HG03066 (cell line): ENCODE data around the gene RSRC2.
"Not testable (repeated sequence)": the region's sequence is repeated elsewhere in the genome, so short reads cannot be mapped to it uniquely, and the experiment has no call there.

Experiments used
- ATAC-seq: cut with Tn5 transposase; IDR thresholded peaks from one replicate; pipeline ENCODE4 v1.9.1; 2021; ENCODE audit warnings: low read depth; ENCODE audit not compliant: unreplicated experiment

RSRC2 gene

DNA sequence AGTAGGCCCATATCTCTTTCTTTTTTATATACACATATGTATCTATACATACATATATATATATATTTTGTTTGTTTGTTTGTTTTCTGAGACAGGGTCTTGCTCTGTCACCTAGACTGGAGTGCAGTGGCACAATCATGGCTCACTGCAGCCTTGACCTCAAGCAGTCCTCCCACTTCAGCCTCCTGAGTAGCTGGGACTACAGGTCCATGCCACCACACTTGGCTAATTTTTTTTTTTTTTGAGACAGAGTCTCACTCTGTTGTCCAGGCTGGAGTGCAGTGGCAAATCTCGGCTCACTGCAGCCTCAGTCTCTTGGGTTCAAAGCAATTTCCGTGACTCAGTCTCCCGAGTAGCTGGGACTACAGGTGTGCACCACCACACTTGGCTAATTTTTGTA, 38.9 kb downstream of the RSRC2 start:
- ATAC-seq, result not testable (repeated sequence)

DNA sequence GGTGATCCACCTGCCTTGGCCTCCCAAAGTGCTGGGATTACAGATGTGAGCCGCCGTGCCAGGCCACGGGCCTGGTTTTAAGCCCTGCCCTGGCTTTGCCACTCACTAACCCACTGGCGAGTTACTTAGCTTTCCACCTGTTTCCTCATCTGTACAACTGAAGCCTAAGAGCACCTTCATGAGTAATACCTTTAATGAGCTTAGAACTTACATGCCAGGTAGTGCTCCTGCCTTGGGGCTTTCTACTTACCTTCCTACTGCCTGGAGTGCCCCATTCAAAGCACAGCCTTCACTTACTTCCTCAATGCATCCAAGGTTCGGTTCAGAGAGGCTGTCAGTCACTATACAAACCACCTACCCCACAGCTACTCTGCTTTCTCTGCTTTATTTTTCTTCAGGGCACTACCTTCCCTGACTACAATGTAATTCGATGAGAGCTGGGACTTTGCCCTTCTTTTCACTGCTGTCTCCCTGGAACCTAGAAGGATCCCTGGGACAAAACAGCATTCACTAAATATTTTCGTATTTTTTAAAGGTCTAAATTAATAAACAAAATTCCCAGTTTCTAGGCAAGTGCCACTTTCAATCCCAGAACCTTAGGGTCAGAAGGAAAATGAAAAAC, 39.8 kb downstream of the RSRC2 start:
- ATAC-seq, result no peak

DNA sequence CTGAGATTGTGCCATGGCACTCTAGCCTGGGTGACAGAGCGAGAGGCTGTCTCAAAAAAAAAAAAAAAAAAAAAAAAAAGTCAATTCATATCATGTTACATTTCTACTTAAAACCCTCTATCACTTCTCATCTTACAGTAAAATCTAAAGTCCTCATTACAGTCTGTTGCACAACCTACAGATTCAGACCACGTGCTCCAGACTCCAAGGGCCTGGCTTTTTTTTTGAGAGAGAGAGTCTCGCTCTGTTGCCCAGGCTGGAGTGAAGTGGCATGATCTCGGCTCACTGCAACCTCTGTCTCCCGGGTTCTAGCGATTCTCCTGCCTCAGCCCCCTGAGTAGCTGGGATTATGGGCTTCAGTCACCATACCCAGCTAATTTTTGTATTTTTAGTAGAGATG, 40.4 kb downstream of the RSRC2 start:
- ATAC-seq, result not testable (repeated sequence)

GRCh38 chr12:122484385-122484784, 42.4 kb downstream of the RSRC2 start:
- ATAC-seq, result not testable (repeated sequence)

GRCh38 chr12:122483969-122484368, 42.8 kb downstream of the RSRC2 start:
- ATAC-seq, result no peak

- ATAC-seq, result no peak
These were observed 44.9 kb downstream of the RSRC2 start for GRCh38 chr12:122481861-122482260.

- ATAC-seq, result no peak
These were observed 46.0 kb downstream of the RSRC2 start for GRCh38 chr12:122480753-122481152.

GRCh38 chr12:122474324-122474716, 52.4 kb downstream of the RSRC2 start:
- no peak for ATAC-seq

DNA sequence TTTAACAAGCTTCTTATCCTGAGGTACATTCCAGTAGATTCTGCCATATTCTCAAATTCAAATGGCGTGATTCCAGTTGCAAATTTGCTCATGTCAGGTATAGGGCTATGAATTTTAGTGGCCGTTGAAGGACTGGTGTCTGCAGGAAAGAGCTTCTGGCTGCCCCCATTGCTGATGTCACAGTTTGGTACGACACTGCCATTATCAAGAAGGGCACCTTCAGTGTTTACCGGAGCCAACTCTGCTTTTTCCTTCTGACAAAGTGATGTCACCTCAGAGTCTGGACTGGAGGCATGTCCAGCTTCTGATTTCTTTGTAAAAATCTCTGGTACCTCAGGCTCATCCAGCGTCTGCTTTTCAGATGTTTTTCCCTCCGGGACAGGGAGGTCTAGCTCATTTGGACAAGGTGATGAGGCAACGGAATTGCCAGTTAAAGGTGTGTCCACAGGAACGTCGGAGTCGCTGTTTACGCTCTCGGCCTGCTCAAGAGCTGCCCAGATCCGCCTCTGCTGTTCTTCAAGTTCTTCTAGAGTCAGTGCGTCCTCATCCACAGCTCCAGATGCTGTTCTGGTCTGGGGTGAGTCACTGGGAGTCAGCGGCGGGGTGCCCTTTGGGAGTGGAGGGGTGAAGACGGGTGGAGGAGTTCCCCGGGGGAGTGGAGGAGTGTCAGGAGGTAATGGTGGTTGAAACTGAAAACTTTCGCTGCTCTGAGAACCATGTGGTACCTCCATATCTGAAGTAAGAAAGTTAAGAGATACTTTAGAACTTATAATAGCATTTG, 53.0 kb downstream of the RSRC2 start:
- peak; percentile 48 for ATAC-seq

- ATAC-seq, result no peak
These were observed 55.2 kb downstream of the RSRC2 start for GRCh38 chr12:122471324-122472226.

GRCh38 chr12:122470576-122470975, 56.2 kb downstream of the RSRC2 start:
- ATAC-seq, result not testable (repeated sequence)

GRCh38 chr12:122469856-122470255, 56.9 kb downstream of the RSRC2 start:
- not testable (repeated sequence) for ATAC-seq

DNA sequence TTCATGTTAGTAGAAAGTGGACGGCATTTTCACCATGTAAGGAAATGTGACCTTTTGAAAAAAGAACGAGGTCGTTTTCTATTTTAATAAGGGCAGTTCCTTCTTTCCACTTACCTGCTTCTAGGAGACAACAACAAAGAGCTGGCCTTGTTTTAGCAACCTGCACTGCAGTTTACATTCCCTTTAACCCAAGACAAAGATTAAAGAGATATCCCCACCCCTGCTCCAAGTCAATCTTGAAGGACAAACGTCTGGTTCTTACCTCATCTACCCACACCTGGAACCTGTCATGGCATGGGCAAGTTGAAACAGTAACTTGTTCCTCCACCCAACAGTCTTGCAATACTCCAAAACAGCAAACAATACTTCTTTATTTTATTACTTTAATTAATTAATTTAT, 58.8 kb downstream of the RSRC2 start:
- ATAC-seq, result no peak

DNA sequence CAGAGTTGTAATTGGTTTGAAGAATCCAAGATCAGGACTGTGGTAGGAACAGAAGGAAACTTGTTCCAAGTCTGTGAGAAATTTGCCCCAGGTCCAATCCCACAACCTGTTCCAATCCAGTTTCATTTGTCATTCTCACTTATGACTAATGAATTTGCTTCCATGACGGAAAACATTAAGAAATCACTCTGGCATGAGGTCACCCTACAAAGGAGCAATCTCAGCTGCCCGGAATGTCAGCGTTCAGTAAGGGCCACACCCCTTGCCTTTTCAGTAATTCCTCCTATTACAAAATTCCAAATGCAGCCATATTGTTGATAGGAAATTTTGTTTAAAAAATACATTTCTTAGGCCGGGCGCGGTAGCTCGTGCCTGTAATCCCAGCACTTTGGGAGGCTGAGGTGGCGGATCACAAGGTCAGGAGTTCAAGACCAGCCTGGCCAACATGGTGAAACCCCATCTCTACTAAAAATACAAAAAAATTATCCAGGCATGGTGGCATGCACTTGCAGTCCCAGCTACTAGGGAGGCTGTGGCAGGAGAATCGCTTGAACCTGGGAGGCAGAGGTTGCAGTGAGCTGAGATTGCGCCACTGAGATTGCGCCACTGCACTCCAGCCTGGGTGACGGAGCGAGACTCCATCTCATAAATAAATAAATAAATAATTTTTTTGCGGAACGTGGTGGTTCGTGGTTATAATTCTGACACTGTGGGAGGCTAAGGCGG, 62.3 kb downstream of the RSRC2 start:
- ATAC-seq, result not testable (repeated sequence)

DNA sequence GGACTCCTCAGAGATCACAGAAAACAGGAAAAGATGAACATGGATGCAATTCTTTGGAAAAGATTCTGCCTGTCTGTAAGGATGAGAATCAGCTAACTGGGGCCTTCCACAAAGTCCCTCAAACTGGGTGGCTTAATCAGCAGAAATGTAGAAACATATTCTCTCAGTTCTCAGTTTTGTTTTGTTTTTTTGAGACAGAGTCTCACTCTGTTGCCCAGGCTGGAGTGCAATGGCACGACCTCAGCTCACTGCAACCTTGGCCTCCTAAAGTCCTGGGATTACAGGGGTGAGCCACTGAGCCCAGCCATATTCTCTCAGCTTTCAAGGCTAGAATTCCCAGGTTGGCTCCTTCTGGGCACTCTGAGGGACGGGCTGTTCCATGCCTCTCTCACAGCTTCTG, 66.1 kb downstream of the RSRC2 start:
- no peak for ATAC-seq

GRCh38 chr12:122460061-122460460, 66.7 kb downstream of the RSRC2 start:
- ATAC-seq, result no peak

DNA sequence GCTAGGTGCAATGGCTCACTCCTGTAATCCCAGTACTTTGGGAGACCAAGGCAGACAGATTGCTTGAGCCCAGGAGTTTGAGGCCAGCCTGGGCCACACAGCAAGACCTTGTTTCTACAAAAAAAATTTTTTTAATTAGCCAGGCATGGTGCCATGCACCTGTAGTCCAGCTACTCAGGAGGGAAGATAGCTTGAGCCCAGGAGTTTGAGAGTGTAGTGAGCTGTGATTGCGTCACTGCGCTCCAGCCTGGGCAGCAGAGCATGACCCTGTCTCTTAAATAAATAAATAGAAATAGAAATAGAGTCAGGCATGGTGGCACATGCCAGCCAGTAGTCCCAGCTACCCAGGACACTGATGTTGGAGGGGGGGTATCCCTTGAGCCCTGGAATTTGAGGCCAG, 67.5 kb downstream of the RSRC2 start:
- no peak for ATAC-seq

DNA sequence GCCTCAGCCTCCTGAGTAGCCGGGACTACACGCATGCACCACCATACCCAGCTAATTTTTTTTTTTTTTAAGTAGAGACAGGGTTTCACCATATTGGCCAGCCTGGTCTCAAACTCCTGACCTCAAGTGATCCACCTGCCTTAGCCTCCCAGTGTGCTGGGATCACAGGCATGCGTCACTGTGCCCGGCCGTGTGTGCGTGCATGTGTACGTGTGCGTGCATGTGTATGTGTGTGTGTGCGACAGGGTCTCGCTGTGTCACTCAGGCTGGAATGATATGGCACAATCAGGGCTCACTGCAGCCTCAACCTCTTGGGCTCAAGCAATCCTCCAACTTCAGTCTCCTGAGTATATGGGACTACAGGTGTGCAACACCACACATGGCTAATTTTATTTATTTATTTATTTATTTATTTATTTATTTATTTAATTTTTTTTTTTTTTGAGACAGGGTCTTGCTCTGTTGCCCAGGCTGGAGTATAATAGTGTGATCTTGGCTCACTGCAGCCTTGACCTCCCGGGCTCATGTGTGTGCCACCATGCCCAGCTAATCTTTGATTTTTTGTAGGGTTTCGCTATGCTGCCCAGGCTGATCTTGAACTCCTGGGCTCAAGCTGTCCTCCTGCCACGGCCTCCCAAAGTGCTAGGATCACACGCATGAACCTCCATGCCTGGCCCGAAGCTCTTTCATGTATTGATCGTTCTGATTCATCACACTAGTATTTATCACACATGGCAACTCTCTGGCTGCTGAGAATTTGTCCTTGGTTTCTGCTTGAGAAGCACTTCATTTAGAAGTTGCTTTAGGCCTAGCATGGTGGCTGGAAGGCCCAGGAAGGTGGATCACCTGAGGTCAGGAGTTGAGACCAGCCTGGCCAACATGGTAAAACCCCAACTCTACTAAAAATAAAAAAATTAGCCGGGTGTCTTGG, 68.4 kb downstream of the RSRC2 start:
- no peak for ATAC-seq

DNA sequence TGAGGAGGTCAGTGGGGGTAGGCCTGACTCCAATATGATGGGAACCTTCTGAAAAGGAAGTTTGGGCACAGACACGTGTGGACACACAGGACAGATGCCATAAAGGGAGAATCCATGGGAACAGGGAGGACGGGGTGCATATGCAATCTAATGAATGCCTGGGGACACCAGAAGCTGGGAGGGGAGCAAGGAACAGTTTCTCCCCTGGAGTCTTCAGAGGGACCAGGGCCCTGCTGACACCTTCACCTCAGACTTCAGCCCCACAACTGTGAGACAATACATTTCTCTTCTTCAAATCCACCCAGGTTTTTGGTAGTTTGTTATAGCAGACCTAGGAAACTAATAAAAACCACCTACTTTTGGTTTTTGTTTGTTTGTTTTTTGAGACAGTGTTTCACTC, 69.1 kb downstream of the RSRC2 start:
- no peak for ATAC-seq
